ENCODE measurements around the gene FARP1.
A peak's percentile ranks its signal among the peaks of the same experiment; 100 is the strongest.

FARP1 gene

GRCh38 chr13:98252931-98253470, 110.1 kb downstream of the FARP1 start (continued):
- TF ChIP-seq, protein P1, sequence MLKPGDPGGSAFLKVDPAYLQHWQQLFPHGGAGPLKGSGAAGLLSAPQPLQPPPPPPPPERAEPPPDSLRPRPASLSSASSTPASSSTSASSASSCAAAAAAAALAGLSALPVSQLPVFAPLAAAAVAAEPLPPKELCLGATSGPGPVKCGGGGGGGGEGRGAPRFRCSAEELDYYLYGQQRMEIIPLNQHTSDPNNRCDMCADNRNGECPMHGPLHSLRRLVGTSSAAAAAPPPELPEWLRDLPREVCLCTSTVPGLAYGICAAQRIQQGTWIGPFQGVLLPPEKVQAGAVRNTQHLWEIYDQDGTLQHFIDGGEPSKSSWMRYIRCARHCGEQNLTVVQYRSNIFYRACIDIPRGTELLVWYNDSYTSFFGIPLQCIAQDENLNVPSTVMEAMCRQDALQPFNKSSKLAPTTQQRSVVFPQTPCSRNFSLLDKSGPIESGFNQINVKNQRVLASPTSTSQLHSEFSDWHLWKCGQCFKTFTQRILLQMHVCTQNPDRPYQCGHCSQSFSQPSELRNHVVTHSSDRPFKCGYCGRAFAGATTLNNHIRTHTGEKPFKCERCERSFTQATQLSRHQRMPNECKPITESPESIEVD (tag by site-specific recombination; IDR thresholded peaks at IDR 0.05) = peak; percentile 38; the same call in 1 of the 2 replicates
- TF ChIP-seq ZNF239 (tag by site-specific recombination; IDR thresholded peaks at IDR 0.05) = no peak
- no peak for TF ChIP-seq ZNF280D (tag by site-specific recombination; IDR thresholded peaks at IDR 0.05)
- no peak for TF ChIP-seq PBX3 (CRISPR knock-in tag; IDR thresholded peaks at IDR 0.05)
- TF ChIP-seq ZNF133 (tag by site-specific recombination; IDR thresholded peaks at IDR 0.05) = no peak
- TF ChIP-seq, protein P2, sequence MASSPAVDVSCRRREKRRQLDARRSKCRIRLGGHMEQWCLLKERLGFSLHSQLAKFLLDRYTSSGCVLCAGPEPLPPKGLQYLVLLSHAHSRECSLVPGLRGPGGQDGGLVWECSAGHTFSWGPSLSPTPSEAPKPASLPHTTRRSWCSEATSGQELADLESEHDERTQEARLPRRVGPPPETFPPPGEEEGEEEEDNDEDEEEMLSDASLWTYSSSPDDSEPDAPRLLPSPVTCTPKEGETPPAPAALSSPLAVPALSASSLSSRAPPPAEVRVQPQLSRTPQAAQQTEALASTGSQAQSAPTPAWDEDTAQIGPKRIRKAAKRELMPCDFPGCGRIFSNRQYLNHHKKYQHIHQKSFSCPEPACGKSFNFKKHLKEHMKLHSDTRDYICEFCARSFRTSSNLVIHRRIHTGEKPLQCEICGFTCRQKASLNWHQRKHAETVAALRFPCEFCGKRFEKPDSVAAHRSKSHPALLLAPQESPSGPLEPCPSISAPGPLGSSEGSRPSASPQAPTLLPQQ (tag by site-specific recombination; IDR thresholded peaks at IDR 0.05) = no peak
- no peak for TF ChIP-seq INSM2 (tag by site-specific recombination; IDR thresholded peaks at IDR 0.05)
- TF ChIP-seq ZNF561 (tag by site-specific recombination; IDR thresholded peaks at IDR 0.05; ENCODE audit: borderline replicate concordance) = no peak
- no peak for TF ChIP-seq HOXC10 (CRISPR knock-in tag; IDR thresholded peaks at IDR 0.05)
- TF ChIP-seq GLIS2 (tag by site-specific recombination; IDR thresholded peaks at IDR 0.05) = no peak
- TF ChIP-seq ATF2 (tag by site-specific recombination; IDR thresholded peaks at IDR 0.05; ENCODE audit: low read depth) = no peak
- 0 out of 2 replicates have a peak, but pooled peaks have one; percentile 29 for TF ChIP-seq ZEB2 (tag by site-specific recombination; IDR thresholded peaks at IDR 0.05)
- TF ChIP-seq ZNF335 (tag by site-specific recombination; conservative IDR thresholded peaks at IDR 0.05) = no peak
- peak; percentile 62; the same call in 1 of the 2 replicates for TF ChIP-seq GFI1B (tag by site-specific recombination; IDR thresholded peaks at IDR 0.05)
- TF ChIP-seq, protein P3, sequence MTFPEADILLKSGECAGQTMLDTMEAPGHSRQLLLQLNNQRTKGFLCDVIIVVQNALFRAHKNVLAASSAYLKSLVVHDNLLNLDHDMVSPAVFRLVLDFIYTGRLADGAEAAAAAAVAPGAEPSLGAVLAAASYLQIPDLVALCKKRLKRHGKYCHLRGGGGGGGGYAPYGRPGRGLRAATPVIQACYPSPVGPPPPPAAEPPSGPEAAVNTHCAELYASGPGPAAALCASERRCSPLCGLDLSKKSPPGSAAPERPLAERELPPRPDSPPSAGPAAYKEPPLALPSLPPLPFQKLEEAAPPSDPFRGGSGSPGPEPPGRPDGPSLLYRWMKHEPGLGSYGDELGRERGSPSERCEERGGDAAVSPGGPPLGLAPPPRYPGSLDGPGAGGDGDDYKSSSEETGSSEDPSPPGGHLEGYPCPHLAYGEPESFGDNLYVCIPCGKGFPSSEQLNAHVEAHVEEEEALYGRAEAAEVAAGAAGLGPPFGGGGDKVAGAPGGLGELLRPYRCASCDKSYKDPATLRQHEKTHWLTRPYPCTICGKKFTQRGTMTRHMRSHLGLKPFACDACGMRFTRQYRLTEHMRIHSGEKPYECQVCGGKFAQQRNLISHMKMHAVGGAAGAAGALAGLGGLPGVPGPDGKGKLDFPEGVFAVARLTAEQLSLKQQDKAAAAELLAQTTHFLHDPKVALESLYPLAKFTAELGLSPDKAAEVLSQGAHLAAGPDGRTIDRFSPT (tag by site-specific recombination; IDR thresholded peaks at IDR 0.05) = peak; percentile 30; the same call in 1 of the 2 replicates
- TF ChIP-seq ZNF174 (tag by site-specific recombination; IDR thresholded peaks at IDR 0.05) = no peak
